ENCODE results near the gene KAT6B.

The KAT6B gene

DNA sequence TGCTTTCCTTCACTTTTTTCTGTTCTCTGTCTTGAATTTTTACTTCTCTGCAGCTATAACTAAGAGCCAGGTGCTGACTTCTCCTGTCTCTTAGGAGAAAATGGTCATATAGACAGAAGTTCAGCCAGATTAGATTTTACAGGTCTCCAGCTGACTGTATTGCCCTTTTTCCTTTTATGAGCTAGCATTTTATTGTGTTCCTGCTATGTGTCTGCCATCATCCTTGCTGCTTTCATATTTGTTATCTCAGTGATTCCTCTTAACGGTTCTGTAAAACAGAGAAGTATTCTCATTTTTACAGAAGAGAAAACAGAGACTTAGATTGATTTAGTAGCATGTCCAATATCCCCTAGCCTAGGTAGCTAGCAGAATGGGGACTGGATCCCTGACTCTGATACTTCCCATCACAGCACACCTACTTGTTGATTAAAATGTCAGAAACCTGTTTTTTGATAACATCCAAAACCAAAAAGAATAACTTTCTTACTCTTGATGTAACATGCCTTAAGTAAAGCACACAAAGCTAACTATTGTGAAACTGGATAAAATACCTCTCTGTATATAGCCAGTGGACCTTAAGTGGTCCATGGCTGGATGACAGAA lies 5.2 kb downstream of the KAT6B start:
- H3K4ac ChIP-seq (ENCODE audit: low read length), result no peak overlapping the region
- peaks cover 10% of the 10 kb centered on the region for H3K79me1 ChIP-seq (ENCODE audit: low read depth, low read length)
- H3K18ac ChIP-seq (ENCODE audit: low read length), result no peak overlapping the region
- H2BK5ac ChIP-seq (ENCODE audit: low read length), result no peak overlapping the region
- H2BK15ac ChIP-seq (ENCODE audit: low read length), result no peak overlapping the region
- no peak overlapping the region for H3K14ac ChIP-seq (ENCODE audit: low read length)
- H3K9me3 ChIP-seq (replicated peaks in 1 of 2; ENCODE audit: control insufficient read depth in 2 of 2, insufficient read depth in 1 of 2, low read depth in 1 of 2, low read length in 2 of 2), result peaks cover 0 to 24% of the 10 kb centered on the region in 2 donors
- DNase-seq (ENCODE audit: low spot score), result no peak
- H4K8ac ChIP-seq (ENCODE audit: low read depth, low read length), result no peak overlapping the region
- no peak overlapping the region for H3K23ac ChIP-seq (ENCODE audit: low read depth, low read length, poor library complexity)
- H3K4me3 ChIP-seq (ENCODE audit: low read length in 2 of 2), result no peak overlapping the region
- no peak overlapping the region for H2AK5ac ChIP-seq (ENCODE audit: low read depth, low read length)
- WGBS, 2 donors (ENCODE audit: extremely low coverage in 2 of 2, insufficient read length in 2 of 2, insufficient replicate concordance in 1 of 2), result no CpG with 5 or more reads among the region's 1 CpG
- no peak overlapping the region for H3K4me2 ChIP-seq (ENCODE audit: insufficient read depth, low read length, poor library complexity, severe bottlenecking)
- no peak overlapping the region for H2BK12ac ChIP-seq (ENCODE audit: low read length)
- no peak overlapping the region for H2BK120ac ChIP-seq (ENCODE audit: low read depth, low read length)
- H4K91ac ChIP-seq (ENCODE audit: low read depth, low read length, poor library complexity), result no peak overlapping the region
- no peak overlapping the region for H3K27ac ChIP-seq (replicated peaks; ENCODE audit: low read length)
- H3K36me3 ChIP-seq (replicated peaks in 1 of 2; ENCODE audit: control insufficient read depth in 2 of 2, insufficient read depth in 2 of 2, low read length in 2 of 2), result peaks cover 0 to 11% of the 10 kb centered on the region in 2 donors
- H3K4me1 ChIP-seq (ENCODE audit: control insufficient read depth in 2 of 2, insufficient read depth in 1 of 2, low read depth in 1 of 2, low read length in 2 of 2), result peaks cover 2 to 6% of the 10 kb centered on the region in 2 donors
- no peak overlapping the region for H2AFZ ChIP-seq (ENCODE audit: low read length)
- no peak overlapping the region for H3K9ac ChIP-seq (ENCODE audit: low read depth, low read length, poor library complexity)
- H3K27me3 ChIP-seq (ENCODE audit: control insufficient read depth in 3 of 3, insufficient read depth in 3 of 3, low read depth in 1 of 3, low read length in 3 of 3), result no peaks in the 10 kb centered on the region

- Histone ChIP-seq H3K9me3 (replicated peaks in 1 of 2; ENCODE audit: control insufficient read depth in 2 of 2, insufficient read depth in 1 of 2, low read depth in 1 of 2, low read length in 2 of 2) (peaks cover 0 to 21% of the 10 kb centered on the region in 2 donors), H3K4me3 (ENCODE audit: low read length in 2 of 2) (no peak overlapping the region), H3K4ac (ENCODE audit: low read length) (no peak overlapping the region), H2BK120ac (ENCODE audit: low read depth, low read length) (no peak overlapping the region), H2AFZ (ENCODE audit: low read length) (no peak overlapping the region), H3K27me3 (ENCODE audit: control insufficient read depth in 3 of 3, insufficient read depth in 3 of 3, low read depth in 1 of 3, low read length in 3 of 3) (no peaks in the 10 kb centered on the region), H3K27ac (replicated peaks; ENCODE audit: low read length) (no peak overlapping the region), H3K9ac (ENCODE audit: low read depth, low read length, poor library complexity) (no peak overlapping the region), H3K4me2 (ENCODE audit: insufficient read depth, low read length, poor library complexity, severe bottlenecking) (no peak overlapping the region), H3K4me1 (ENCODE audit: control insufficient read depth in 2 of 2, insufficient read depth in 1 of 2, low read depth in 1 of 2, low read length in 2 of 2) (peaks cover 0 to 1% of the 10 kb centered on the region in 2 donors), H4K91ac (ENCODE audit: low read depth, low read length, poor library complexity) (no peak overlapping the region), H2BK15ac (ENCODE audit: low read length) (no peak overlapping the region), H2AK5ac (ENCODE audit: low read depth, low read length) (no peak overlapping the region), H4K8ac (ENCODE audit: low read depth, low read length) (no peak overlapping the region), H3K23ac (ENCODE audit: low read depth, low read length, poor library complexity) (no peak overlapping the region), H3K18ac (ENCODE audit: low read length) (no peak overlapping the region), H3K79me1 (ENCODE audit: low read depth, low read length) (peaks cover 2% of the 10 kb centered on the region), H3K14ac (ENCODE audit: low read length) (no peak overlapping the region), H2BK5ac (ENCODE audit: low read length) (no peak overlapping the region), H2BK12ac (ENCODE audit: low read length) (no peak overlapping the region), H3K36me3 (replicated peaks in 1 of 2; ENCODE audit: control insufficient read depth in 2 of 2, insufficient read depth in 2 of 2, low read length in 2 of 2) (peaks cover 0 to 18% of the 10 kb centered on the region in 2 donors)
- no peak for DNase-seq (ENCODE audit: low spot score)
- no CpG with 5 or more reads among the region's 3 CpGs for WGBS, 2 donors (ENCODE audit: extremely low coverage in 2 of 2, insufficient read length in 2 of 2, insufficient replicate concordance in 1 of 2)
These were observed 9.6 kb downstream of the KAT6B start for GRCh38 chr10:74835963-74836362.

DNA sequence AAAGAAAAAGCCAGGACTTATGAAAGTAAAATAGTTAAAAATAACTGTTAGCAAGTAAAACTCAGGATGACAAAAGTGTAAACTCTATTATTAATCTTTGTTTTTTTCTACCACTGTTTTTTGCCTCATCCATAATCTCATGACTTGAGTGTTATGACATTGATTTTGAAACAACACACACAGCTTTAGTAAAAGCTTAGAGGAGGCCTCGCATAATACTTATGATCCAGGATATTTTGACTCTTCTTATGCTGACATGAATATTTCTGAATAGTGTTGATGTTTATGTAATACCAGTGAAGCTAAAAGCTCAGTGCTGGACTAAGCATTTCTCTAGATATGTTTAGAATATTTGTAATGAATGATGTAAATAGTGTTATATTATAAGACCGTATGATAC lies 10.5 kb downstream of the KAT6B start:
- H3K4me1 ChIP-seq (ENCODE audit: control insufficient read depth in 2 of 2, insufficient read depth in 1 of 2, low read depth in 1 of 2, low read length in 2 of 2), result peaks cover 0 to 1% of the 10 kb centered on the region in 2 donors
- no peak for DNase-seq (ENCODE audit: low spot score)
- no peak overlapping the region for H3K9ac ChIP-seq (ENCODE audit: low read depth, low read length, poor library complexity)
- peaks cover 2% of the 10 kb centered on the region for H3K79me1 ChIP-seq (ENCODE audit: low read depth, low read length)
- H4K8ac ChIP-seq (ENCODE audit: low read depth, low read length), result no peak overlapping the region
- no peak overlapping the region for H4K91ac ChIP-seq (ENCODE audit: low read depth, low read length, poor library complexity)
- H3K9me3 ChIP-seq (replicated peaks in 1 of 2; ENCODE audit: control insufficient read depth in 2 of 2, insufficient read depth in 1 of 2, low read depth in 1 of 2, low read length in 2 of 2), result peaks cover 0 to 18% of the 10 kb centered on the region in 2 donors
- no peak overlapping the region for H3K23ac ChIP-seq (ENCODE audit: low read depth, low read length, poor library complexity)
- H3K27me3 ChIP-seq (ENCODE audit: control insufficient read depth in 3 of 3, insufficient read depth in 3 of 3, low read depth in 1 of 3, low read length in 3 of 3), result no peaks in the 10 kb centered on the region
- no peak overlapping the region for H2BK15ac ChIP-seq (ENCODE audit: low read length)
- H2BK120ac ChIP-seq (ENCODE audit: low read depth, low read length), result no peak overlapping the region
- no peak overlapping the region for H2BK5ac ChIP-seq (ENCODE audit: low read length)
- no peak overlapping the region for H3K27ac ChIP-seq (replicated peaks; ENCODE audit: low read length)
- H3K18ac ChIP-seq (ENCODE audit: low read length), result no peak overlapping the region
- H3K4ac ChIP-seq (ENCODE audit: low read length), result no peak overlapping the region
- H3K36me3 ChIP-seq (replicated peaks in 1 of 2; ENCODE audit: control insufficient read depth in 2 of 2, insufficient read depth in 2 of 2, low read length in 2 of 2), result peaks cover 0 to 20% of the 10 kb centered on the region in 2 donors
- H2AFZ ChIP-seq (ENCODE audit: low read length), result no peak overlapping the region
- no CpG with 5 or more reads among the region's 2 CpGs for WGBS, 2 donors (ENCODE audit: extremely low coverage in 2 of 2, insufficient read length in 2 of 2, insufficient replicate concordance in 1 of 2)
- H3K14ac ChIP-seq (ENCODE audit: low read length), result no peak overlapping the region
- no peak overlapping the region for H3K4me3 ChIP-seq (ENCODE audit: low read length in 2 of 2)
- H2BK12ac ChIP-seq (ENCODE audit: low read length), result no peak overlapping the region
- H3K4me2 ChIP-seq (ENCODE audit: insufficient read depth, low read length, poor library complexity, severe bottlenecking), result no peak overlapping the region
- no peak overlapping the region for H2AK5ac ChIP-seq (ENCODE audit: low read depth, low read length)

DNA sequence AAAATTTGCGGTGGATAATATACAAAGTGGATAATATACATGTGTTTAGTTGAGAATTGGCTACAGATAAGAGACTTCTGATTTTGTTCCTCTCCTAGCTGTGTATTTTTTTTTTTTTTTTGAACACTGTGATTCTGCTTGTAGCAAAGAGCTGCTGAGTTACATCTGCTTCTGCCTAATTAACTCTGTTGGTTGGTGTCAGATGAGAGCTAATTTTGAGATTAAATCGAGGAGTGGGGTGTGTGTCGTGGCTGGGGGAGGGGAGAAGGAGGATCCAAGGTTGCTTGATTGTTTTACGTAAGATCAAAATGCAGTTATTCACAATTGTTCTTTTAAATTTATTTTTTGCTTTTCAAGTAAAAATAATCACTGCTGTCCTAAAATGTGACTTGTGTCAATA lies 11.3 kb downstream of the KAT6B start:
- H3K4me1 ChIP-seq (ENCODE audit: control insufficient read depth in 2 of 2, insufficient read depth in 1 of 2, low read depth in 1 of 2, low read length in 2 of 2), result peaks cover 0 to 1% of the 10 kb centered on the region in 2 donors
- H2BK15ac ChIP-seq (ENCODE audit: low read length), result no peak overlapping the region
- no peak overlapping the region for H2BK12ac ChIP-seq (ENCODE audit: low read length)
- peaks cover 0 to 25% of the 10 kb centered on the region in 2 donors for H3K36me3 ChIP-seq (replicated peaks in 1 of 2; ENCODE audit: control insufficient read depth in 2 of 2, insufficient read depth in 2 of 2, low read length in 2 of 2)
- 100% methylated on average over 2 of the region's 4 CpGs; no CpG with 5 or more reads in 1 of the 2 donors for WGBS, 2 donors (ENCODE audit: extremely low coverage in 2 of 2, insufficient read length in 2 of 2, insufficient replicate concordance in 1 of 2)
- no peak overlapping the region for H3K9ac ChIP-seq (ENCODE audit: low read depth, low read length, poor library complexity)
- no peak overlapping the region for H2BK5ac ChIP-seq (ENCODE audit: low read length)
- no peaks in the 10 kb centered on the region for H3K27me3 ChIP-seq (ENCODE audit: control insufficient read depth in 3 of 3, insufficient read depth in 3 of 3, low read depth in 1 of 3, low read length in 3 of 3)
- no peak overlapping the region for H3K27ac ChIP-seq (replicated peaks; ENCODE audit: low read length)
- no peak overlapping the region for H4K8ac ChIP-seq (ENCODE audit: low read depth, low read length)
- no peak overlapping the region for H3K4me2 ChIP-seq (ENCODE audit: insufficient read depth, low read length, poor library complexity, severe bottlenecking)
- DNase-seq (ENCODE audit: low spot score), result no peak
- no peak overlapping the region for H4K91ac ChIP-seq (ENCODE audit: low read depth, low read length, poor library complexity)
- H3K14ac ChIP-seq (ENCODE audit: low read length), result no peak overlapping the region
- no peak overlapping the region for H2BK120ac ChIP-seq (ENCODE audit: low read depth, low read length)
- H3K9me3 ChIP-seq (replicated peaks in 1 of 2; ENCODE audit: control insufficient read depth in 2 of 2, insufficient read depth in 1 of 2, low read depth in 1 of 2, low read length in 2 of 2), result peaks cover 0 to 18% of the 10 kb centered on the region in 2 donors
- H3K18ac ChIP-seq (ENCODE audit: low read length), result no peak overlapping the region
- H3K4ac ChIP-seq (ENCODE audit: low read length), result no peak overlapping the region
- no peak overlapping the region for H2AK5ac ChIP-seq (ENCODE audit: low read depth, low read length)
- no peak overlapping the region for H2AFZ ChIP-seq (ENCODE audit: low read length)
- peaks cover 2% of the 10 kb centered on the region for H3K79me1 ChIP-seq (ENCODE audit: low read depth, low read length)
- H3K4me3 ChIP-seq (ENCODE audit: low read length in 2 of 2), result no peak overlapping the region
- no peak overlapping the region for H3K23ac ChIP-seq (ENCODE audit: low read depth, low read length, poor library complexity)
